ENCODE data around the gene DMRT3. TPM values are rescaled to one million over a fixed set of nuclear protein-coding genes. Genes with fewer than 3 reads are reported as not detected.

DMRT3 gene
- total RNA-seq, 4 donors from 2014 or later, result not detected

DNA sequence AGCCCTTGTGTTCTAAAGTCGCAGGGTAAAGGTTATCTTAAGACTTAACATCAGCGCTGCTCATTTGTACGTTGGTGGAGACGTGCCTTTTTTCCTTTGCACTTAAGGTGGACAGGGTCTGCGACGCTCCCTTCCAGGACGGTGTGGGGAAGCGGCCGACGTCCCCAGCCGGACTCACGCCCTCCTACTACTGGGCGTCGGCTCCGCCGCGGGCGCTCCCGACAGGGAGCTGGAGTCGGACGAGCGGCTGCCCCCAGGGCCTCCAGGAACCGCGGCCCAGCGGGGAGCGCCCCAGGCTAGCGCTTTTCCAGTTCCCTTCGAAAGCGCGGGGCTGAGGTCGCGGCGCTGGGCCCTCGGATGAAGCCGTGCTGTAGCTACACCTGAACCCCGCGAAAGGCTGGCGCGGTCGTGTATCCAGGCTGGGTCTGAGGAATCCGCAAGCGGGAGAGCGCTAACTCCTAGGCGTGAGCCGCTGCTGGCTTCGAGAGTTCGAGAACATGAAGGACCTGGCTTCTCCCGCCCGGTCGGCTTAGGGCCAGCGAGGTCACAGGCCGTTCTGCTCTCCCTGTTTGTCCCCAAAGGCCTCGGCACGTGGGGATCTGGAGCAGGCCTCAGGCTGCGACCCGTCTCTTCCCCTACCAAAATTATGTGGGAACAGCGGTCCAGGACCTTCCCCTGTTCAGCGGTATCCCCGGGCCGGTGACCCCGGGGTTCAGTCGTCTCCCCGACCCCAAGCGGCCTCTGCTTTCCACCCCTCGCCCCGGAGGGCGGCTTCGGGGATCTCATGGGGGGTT, 3.8 kb upstream of the DMRT3 start:
- H3K27me3 ChIP-seq, result peaks cover 3 to 86% of the 10 kb centered on the region in 2 donors
- DNase-seq, result no peak
- no peak overlapping the region for H3K27ac ChIP-seq
- no peaks in the 10 kb centered on the region for H3K36me3 ChIP-seq
- no peaks in the 10 kb centered on the region for H3K9me3 ChIP-seq
- H3K4me3 ChIP-seq, result peak overlapping the region in 2 of 4 donors; percentile 50 to 54
- TF ChIP-seq, protein P1, sequence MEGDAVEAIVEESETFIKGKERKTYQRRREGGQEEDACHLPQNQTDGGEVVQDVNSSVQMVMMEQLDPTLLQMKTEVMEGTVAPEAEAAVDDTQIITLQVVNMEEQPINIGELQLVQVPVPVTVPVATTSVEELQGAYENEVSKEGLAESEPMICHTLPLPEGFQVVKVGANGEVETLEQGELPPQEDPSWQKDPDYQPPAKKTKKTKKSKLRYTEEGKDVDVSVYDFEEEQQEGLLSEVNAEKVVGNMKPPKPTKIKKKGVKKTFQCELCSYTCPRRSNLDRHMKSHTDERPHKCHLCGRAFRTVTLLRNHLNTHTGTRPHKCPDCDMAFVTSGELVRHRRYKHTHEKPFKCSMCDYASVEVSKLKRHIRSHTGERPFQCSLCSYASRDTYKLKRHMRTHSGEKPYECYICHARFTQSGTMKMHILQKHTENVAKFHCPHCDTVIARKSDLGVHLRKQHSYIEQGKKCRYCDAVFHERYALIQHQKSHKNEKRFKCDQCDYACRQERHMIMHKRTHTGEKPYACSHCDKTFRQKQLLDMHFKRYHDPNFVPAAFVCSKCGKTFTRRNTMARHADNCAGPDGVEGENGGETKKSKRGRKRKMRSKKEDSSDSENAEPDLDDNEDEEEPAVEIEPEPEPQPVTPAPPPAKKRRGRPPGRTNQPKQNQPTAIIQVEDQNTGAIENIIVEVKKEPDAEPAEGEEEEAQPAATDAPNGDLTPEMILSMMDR (IDR thresholded peaks at IDR 0.05), result no peak
- no peak for TF ChIP-seq POLR2A (IDR thresholded peaks at IDR 0.05)
- H3K4me1 ChIP-seq, result peaks cover 0 to 37% (median 2%) of the 10 kb centered on the region in 4 donors

DNA sequence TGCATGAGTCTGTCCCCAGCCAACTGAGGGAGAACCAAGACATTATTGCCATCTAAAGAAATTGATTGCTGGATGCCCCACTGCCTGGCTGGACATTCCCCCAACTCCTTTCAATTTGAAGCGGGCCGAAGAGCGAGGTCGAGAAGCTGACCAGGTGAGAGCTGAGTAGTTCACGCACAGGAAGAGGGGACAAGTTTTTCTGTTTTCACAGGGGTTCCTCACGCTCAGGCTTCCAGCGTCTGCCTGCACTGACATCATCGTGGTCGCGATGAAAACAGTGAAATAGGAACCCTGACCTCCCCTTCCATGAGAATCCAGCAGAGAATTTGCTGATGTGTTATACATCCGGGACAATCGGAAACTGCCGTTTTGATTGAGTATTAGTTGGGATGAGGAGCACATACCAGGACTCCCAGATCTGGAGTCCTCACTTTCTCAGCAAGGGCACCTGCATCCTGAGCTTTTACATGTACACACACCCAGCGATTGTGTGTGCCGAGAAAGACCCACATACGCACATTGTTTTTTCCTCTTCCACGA, 3.1 kb upstream of the DMRT3 start:
- Histone ChIP-seq H3K27ac (no peak overlapping the region), H3K27me3 (peaks cover 3 to 84% of the 10 kb centered on the region in 2 donors), H3K4me1 (peaks cover 0 to 37% (median 2%) of the 10 kb centered on the region in 4 donors), H3K4me3 (no peak overlapping the region), H3K9me3 (no peaks in the 10 kb centered on the region), H3K36me3 (no peaks in the 10 kb centered on the region)
- DNase-seq, result no peak
- TF ChIP-seq, protein P1 (IDR thresholded peaks at IDR 0.05), result no peak
- no peak for TF ChIP-seq POLR2A (IDR thresholded peaks at IDR 0.05)

DNA sequence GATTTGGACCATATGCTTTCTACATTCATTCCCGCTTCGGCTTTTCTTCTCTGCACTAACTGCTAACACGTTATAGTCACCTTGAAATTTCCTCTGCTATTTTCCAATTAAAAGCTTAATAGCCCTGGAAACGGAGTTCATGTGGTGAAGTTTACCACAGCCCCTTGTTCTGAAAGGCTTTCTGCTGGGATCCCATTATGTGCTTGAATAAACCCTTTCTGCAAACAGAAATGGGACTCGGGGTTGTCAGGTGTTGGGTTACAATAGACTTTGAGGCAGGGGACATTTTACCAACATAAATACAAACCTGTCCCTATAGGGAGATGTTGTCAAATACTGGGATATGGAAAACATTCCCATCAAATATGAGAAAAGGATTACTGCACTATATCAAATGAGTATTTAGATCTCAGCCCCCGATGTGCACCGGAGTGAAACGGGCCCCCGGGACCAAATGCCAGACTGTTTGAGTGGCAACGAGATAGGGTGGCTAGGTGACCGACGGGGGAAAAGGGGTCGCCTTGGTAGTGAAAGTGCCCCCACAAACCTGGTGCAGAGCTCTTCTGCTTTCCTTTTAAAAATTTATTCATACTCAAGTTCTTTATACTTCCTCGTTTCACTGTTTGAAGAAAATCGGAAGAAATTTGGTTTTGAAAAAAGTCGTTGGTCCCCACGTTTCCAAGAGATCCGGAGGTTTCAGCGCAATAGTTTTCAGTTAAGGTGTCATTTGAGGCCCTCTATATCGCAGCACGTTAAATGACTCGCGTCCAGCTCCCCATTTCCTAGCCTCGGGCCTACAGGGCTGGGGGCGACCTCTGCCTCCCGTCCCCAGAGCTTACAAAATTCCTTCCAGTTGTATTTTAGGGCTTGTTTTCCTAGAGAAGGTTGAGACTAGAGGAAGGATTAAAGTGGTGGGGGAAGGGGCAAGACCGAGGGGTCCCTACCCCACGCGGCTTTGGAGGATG, 2.1 kb upstream of the DMRT3 start:
- peaks cover 3 to 89% of the 10 kb centered on the region in 2 donors for H3K27me3 ChIP-seq
- H3K4me3 ChIP-seq, result no peak overlapping the region
- no peak for TF ChIP-seq POLR2A (IDR thresholded peaks at IDR 0.05)
- TF ChIP-seq, protein P1 (IDR thresholded peaks at IDR 0.05), result no peak
- peaks cover 0 to 37% (median 2%) of the 10 kb centered on the region in 4 donors for H3K4me1 ChIP-seq
- no peak overlapping the region for H3K27ac ChIP-seq
- no peaks in the 10 kb centered on the region for H3K9me3 ChIP-seq
- H3K36me3 ChIP-seq, result no peaks in the 10 kb centered on the region
- DNase-seq, result no peak

DNA sequence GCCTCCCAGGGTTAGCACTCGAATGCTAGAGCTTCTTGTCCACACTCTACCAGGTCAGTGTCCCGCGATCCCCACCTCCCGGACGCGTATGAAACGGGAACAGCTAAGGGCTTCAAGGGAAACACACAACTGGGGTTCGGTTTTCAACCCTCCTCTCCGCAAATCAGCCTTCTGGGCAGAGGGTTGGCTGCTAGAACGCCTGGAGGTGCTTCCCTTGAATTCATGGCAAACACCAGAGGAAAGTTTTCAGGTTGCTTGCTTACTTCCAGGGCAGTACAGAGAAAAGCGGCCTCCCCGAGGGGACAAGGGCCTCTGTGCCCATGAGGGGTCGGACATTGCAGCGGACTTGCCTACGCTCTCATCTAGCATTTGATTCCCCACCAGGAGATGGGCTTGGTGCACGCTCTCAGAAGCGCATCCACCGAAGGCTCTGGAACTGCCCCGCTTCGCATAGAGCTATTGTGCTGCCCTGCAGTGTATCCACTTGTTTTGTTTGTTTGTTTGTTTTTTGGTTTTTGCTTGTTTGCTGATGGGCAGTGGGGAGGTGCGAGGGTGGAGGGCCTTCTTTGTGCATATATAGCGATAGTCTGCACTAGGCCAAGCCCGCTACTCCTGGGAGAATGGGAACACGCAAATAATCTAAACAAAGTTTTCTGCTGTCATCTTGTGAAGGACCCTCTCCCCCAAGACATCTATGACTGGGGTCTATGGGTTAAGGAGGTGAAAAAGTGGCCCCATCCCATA, 1.3 kb upstream of the DMRT3 start:
- no peak overlapping the region for H3K27ac ChIP-seq
- peaks cover 3 to 81% of the 10 kb centered on the region in 2 donors for H3K27me3 ChIP-seq

More for the DNA sequence above, 1.3 kb upstream of the DMRT3 start:
- Histone ChIP-seq H3K4me3 (no peak overlapping the region), H3K9me3 (no peaks in the 10 kb centered on the region), H3K36me3 (no peaks in the 10 kb centered on the region), H3K4me1 (peaks cover 0 to 31% (median 2%) of the 10 kb centered on the region in 4 donors)
- TF ChIP-seq POLR2A (IDR thresholded peaks at IDR 0.05), result no peak
- TF ChIP-seq, protein P1 (IDR thresholded peaks at IDR 0.05), result no peak
- no peak for DNase-seq

Measured in Peyer's patch (tissue), 4 donors.